ENCODE results near the gene PLEKHD1. TPM values are rescaled to one million over a fixed set of nuclear protein-coding genes. Genes with fewer than 3 reads are reported as not detected.

PLEKHD1 gene
- total and polyA plus RNA-seq, 9 donors: under 0.01 to 0.15 (median 0.08) TPM; not detected in 3

DNA sequence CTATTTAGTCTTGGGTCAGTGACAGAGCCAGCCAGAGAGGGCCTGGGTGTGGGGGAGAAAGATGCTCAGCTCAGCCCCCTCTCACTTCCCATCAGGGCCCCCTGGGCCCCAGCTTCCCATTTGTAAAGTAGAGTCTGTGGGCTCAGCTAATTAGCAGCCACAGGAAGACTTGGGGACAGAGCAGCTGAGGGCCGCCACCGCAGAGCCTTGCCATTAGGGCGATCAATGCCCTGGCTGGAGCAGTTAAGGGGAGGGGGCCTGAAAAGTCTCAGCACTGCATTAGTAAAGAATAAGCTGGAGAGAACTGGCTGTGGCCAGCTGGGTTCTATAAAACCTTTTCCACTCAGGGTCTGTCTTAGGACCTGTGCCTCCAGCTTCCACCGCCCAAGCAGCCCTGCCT lies 2.7 kb downstream of the PLEKHD1 start:
- intact Hi-C loops (cut with DNase I): no loop called here
- Histone ChIP-seq H3K4me3 (no peak overlapping the region), H3K27ac (no peak overlapping the region), H3K9me3 (no peaks in the 10 kb centered on the region), H3K27me3 (no peaks in the 10 kb centered on the region), H3K36me3 (no peaks in the 10 kb centered on the region), H3K4me1 (ENCODE audit: insufficient read depth) (peaks cover 9% of the 10 kb centered on the region)
- 88 to 94% (median 92%) methylated on average over 4 of the region's 4 CpGs for WGBS, 3 donors
- TF ChIP-seq CTCF (IDR thresholded peaks at IDR 0.05) (no peak), POLR2A (IDR thresholded peaks at IDR 0.05) (no peak), EP300 (IDR thresholded peaks at IDR 0.05) (no peak)
- no peak for DNase-seq

DNA sequence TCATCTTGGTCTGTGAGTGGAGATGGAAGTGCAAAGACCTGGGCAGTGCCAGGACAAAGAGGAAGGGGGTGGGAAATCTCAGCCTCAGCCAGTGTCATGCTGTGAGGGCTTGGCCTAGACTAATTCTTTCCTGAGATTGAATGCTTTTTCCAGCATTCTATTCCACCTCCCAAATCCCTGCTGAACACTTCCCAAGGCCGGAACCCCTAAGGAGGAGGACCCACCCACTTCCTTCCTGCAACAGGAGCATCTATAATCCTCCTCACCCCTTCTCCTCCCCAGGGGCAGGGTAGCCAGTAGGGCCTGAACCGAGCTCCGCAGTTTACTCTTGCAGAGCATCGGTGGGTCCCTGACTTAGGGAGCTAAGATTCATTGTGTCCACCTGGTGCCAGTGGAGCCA lies 3.2 kb downstream of the PLEKHD1 start:
- Histone ChIP-seq H3K4me1 (ENCODE audit: insufficient read depth) (peaks cover 9% of the 10 kb centered on the region), H3K27ac (no peak overlapping the region), H3K36me3 (no peaks in the 10 kb centered on the region), H3K4me3 (no peak overlapping the region), H3K27me3 (no peaks in the 10 kb centered on the region), H3K9me3 (no peaks in the 10 kb centered on the region)
- no peak for DNase-seq
- intact Hi-C loops (cut with DNase I): no loop called here
- TF ChIP-seq POLR2A (IDR thresholded peaks at IDR 0.05) (no peak), EP300 (IDR thresholded peaks at IDR 0.05) (no peak), CTCF (IDR thresholded peaks at IDR 0.05) (no peak)
- 68 to 86% (median 76%) methylated on average over 4 of the region's 4 CpGs for WGBS, 3 donors

GRCh38 chr14:69489495-69489894 lies 5.0 kb downstream of the PLEKHD1 start:
- Histone ChIP-seq H3K27ac (no peak overlapping the region), H3K4me1 (ENCODE audit: insufficient read depth) (peaks cover 5% of the 10 kb centered on the region), H3K36me3 (no peaks in the 10 kb centered on the region), H3K4me3 (no peak overlapping the region), H3K9me3 (no peaks in the 10 kb centered on the region), H3K27me3 (no peaks in the 10 kb centered on the region)
- intact Hi-C loops (cut with DNase I): no loop called here
- DNase-seq: no peak
- no peak for TF ChIP-seq EP300 (IDR thresholded peaks at IDR 0.05)
- no peak for TF ChIP-seq POLR2A (IDR thresholded peaks at IDR 0.05)
- TF ChIP-seq CTCF (IDR thresholded peaks at IDR 0.05): no peak

DNA sequence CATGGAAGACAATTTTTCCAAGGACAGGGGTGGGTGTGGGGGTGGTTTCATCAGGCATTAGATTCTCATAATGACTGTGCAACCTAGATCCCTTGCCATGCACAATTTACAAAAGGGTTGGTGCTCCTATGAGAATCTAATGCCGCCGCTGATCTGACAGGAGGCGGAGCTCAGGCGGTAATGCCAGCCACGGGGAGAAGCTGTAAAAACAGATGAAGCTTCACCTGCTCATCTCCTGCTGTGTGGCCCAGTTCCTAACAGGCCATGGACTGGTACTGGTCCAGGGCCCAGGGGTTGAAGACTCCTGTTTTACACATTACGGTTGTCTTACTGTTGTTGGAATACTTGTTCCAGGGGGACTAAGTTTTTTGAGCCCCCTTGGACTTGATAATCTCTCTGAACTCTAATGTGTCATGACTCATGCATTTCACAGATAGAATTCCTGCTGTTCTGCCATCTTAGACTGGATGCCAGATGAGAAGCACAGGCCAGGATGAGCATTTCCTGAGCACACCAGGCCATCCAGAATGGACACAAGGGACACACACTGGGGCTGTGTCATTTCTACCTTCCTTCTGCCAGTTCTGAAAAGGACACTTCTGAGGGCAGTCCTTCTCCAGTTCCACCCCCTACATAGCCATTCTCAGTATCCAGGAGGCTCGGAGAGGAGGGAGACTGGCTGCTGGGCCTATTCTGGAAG lies 5.8 kb downstream of the PLEKHD1 start:
- H3K27me3 ChIP-seq: no peaks in the 10 kb centered on the region
- DNase-seq: no peak
- no peaks in the 10 kb centered on the region for H3K4me1 ChIP-seq (ENCODE audit: insufficient read depth)
- H3K4me3 ChIP-seq: no peak overlapping the region
- no peaks in the 10 kb centered on the region for H3K36me3 ChIP-seq
- no peak overlapping the region for H3K27ac ChIP-seq
- no peak for TF ChIP-seq CTCF (IDR thresholded peaks at IDR 0.05)
- no peak for TF ChIP-seq EP300 (IDR thresholded peaks at IDR 0.05)
- no peak for TF ChIP-seq POLR2A (IDR thresholded peaks at IDR 0.05)
- intact Hi-C loops (cut with DNase I): no loop called here
- no peaks in the 10 kb centered on the region for H3K9me3 ChIP-seq
- 79 to 84% (median 79%) methylated on average over 7 of the region's 7 CpGs for WGBS, 3 donors

Measured in ovary (tissue), 9 donors.